DND-41 (cell line): Measurements from ENCODE around the gene PFKFB2.

Experiments
- ATAC-seq: fragments of 200-7000 bp; cut with Tn5 transposase; 3 replicates; pipeline ENCODE4 v1.9.1; 2021; ENCODE audit warnings: low read depth; ENCODE audit not compliant: insufficient read depth
- DNase-seq: peaks from one replicate; pipeline ENCODE4 v3.0.0-alpha.2; 2020
- H2AFZ ChIP-seq: 2 replicates; pipeline ENCODE4 v1.6.0; 2012; ENCODE audit warnings: low read depth, low read length
- H3K27ac ChIP-seq: 2 replicates; pipeline ENCODE4 v1.5.1; 2012; ENCODE audit warnings: low read length, inconsistent platforms
- H3K27me3 ChIP-seq: fragments of 200-600 bp; sonication (generic); 2 replicates; pipeline ENCODE4 v1.6.0; 2012; ENCODE audit warnings: low read length, mild to moderate bottlenecking, inconsistent platforms; ENCODE audit not compliant: insufficient read depth, poor library complexity
- H3K36me3 ChIP-seq: 2 replicates; pipeline ENCODE4 v1.5.1; 2012; ENCODE audit warnings: low read length, inconsistent platforms; ENCODE audit not compliant: insufficient read depth
- H3K4me1 ChIP-seq: 2 replicates; pipeline ENCODE4 v1.5.1; 2012; ENCODE audit warnings: mild to moderate bottlenecking, low read length; ENCODE audit not compliant: insufficient read depth
- H3K4me2 ChIP-seq: 2 replicates; pipeline ENCODE4 v1.6.0; 2012; ENCODE audit warnings: mild to moderate bottlenecking, moderate library complexity, low read length, inconsistent platforms; ENCODE audit not compliant: insufficient read depth
- H3K4me3 ChIP-seq, 2 experiments: fragments of 200-600 bp in 1 of 2; shearing (Covaris generic) in 1 of 2; 2 replicates each; pipeline ENCODE4 v1.5.1; 2012 to 2016; ENCODE audit warnings: inconsistent platforms in 2 of 2, low read length in 2 of 2, mild to moderate bottlenecking in 2 of 2, low read depth in 1 of 2, moderate library complexity in 1 of 2
- H3K79me2 ChIP-seq: 2 replicates; pipeline ENCODE4 v1.6.0; 2012; ENCODE audit warnings: low read length, inconsistent platforms; ENCODE audit not compliant: insufficient read depth
- H3K9ac ChIP-seq: 2 replicates; pipeline ENCODE4 v1.6.0; 2012; ENCODE audit warnings: low read depth, mild to moderate bottlenecking, inconsistent platforms, low read length, moderate library complexity
- H3K9me3 ChIP-seq: 2 replicates; pipeline ENCODE4 v1.5.1; 2012; ENCODE audit warnings: low read length, moderate library complexity, mild to moderate bottlenecking, inconsistent platforms; ENCODE audit not compliant: insufficient read depth, severe bottlenecking
- H4K20me1 ChIP-seq: 2 replicates; pipeline ENCODE4 v1.6.0; 2012; ENCODE audit warnings: low read length; ENCODE audit not compliant: insufficient read depth
- EZH2 ChIP-seq: IDR thresholded peaks from 3 replicates; pipeline ENCODE4 v1.6.1; 2012; ENCODE audit warnings: borderline replicate concordance, low read depth, mild to moderate bottlenecking, moderate library complexity, low read length, inconsistent platforms; ENCODE audit not compliant: severe bottlenecking
- TF ChIP-seq, protein P1 (sequence below): IDR thresholded peaks from 2 replicates; pipeline ENCODE4 v1.5.1; 2012; ENCODE audit warnings: borderline replicate concordance, low read length, moderate library complexity, mild to moderate bottlenecking; ENCODE audit not compliant: poor library complexity, severe bottlenecking; ENCODE audit errors: extremely low read depth

Gene PFKFB2

DNA sequence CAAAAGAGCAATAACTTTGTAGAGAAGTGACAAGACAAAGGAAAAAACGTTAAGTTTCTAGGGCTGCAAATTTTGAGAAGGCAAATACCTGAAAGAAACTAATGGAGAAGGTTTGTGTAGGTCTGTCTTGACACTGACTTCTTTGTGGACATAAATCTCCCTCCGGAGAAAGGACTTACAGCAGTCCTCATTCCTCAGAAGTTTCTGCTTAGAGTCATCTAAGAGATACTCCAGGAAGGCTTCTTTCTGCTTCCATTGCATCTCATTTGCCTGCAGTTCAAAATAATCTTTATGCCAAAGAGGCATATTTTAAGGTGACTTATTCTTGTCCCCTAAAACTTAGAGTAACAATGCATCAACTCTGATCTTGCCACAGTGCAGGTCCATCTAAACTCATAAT lies 31.2 kb downstream of the PFKFB2 start:
- no peak for TF ChIP-seq EZH2
- TF ChIP-seq, protein P1, sequence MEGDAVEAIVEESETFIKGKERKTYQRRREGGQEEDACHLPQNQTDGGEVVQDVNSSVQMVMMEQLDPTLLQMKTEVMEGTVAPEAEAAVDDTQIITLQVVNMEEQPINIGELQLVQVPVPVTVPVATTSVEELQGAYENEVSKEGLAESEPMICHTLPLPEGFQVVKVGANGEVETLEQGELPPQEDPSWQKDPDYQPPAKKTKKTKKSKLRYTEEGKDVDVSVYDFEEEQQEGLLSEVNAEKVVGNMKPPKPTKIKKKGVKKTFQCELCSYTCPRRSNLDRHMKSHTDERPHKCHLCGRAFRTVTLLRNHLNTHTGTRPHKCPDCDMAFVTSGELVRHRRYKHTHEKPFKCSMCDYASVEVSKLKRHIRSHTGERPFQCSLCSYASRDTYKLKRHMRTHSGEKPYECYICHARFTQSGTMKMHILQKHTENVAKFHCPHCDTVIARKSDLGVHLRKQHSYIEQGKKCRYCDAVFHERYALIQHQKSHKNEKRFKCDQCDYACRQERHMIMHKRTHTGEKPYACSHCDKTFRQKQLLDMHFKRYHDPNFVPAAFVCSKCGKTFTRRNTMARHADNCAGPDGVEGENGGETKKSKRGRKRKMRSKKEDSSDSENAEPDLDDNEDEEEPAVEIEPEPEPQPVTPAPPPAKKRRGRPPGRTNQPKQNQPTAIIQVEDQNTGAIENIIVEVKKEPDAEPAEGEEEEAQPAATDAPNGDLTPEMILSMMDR = no peak
- Histone ChIP-seq H3K9me3 (no peaks in the 10 kb centered on the region), H3K9ac (no peak overlapping the region), H3K27ac (peak overlapping the region; percentile 62), H3K79me2 (no peaks in the 10 kb centered on the region), H4K20me1 (no peaks in the 10 kb centered on the region), H3K4me3 (no peak overlapping the region), H3K4me2 (peak overlapping the region; percentile 50), H3K27me3 (no peaks in the 10 kb centered on the region), H2AFZ (peak overlapping the region; percentile 19; the same call in 1 of the 2 replicates), H3K4me1 (peaks cover 62% of the 10 kb centered on the region), H3K36me3 (no peaks in the 10 kb centered on the region)
- ATAC-seq (peak; percentile 18), DNase-seq (no peak)

DNA sequence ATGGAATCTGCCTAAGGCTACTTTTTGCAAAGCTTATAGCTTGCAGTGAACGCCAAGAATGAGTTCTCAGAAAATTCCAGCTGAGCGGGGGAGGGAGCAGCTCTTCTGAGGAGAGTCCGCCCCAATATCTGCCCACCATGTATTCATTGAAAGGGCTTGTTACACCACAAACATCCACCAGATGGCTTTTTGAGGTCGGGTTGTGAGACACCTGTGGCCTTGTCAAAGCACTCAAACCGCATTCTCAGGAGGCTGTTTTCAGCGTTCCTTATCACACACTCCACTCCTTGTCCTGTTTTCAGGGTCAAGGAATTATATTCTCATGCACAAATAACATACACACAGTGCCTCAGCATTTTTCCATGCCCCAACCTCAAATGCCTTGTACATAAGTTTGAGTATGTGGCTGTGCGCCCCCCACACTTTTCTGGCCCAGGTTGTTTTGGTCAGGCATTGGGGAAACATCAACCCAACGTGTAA lies 31.7 kb downstream of the PFKFB2 start:
- Histone ChIP-seq H3K4me2 (peak overlapping the region; percentile 50), H3K27ac (peak overlapping the region; percentile 66), H3K27me3 (no peaks in the 10 kb centered on the region), H3K9me3 (no peaks in the 10 kb centered on the region), H3K36me3 (no peaks in the 10 kb centered on the region), H3K4me1 (peaks cover 67% of the 10 kb centered on the region), H2AFZ (no peak overlapping the region), H3K4me3 (no peak overlapping the region), H3K79me2 (no peaks in the 10 kb centered on the region), H4K20me1 (no peaks in the 10 kb centered on the region), H3K9ac (0 out of 2 replicates have a peak overlapping the region, but pooled peaks have one; percentile 3)
- peak; percentile 86 for DNase-seq
- TF ChIP-seq, protein P1 = peak; percentile 78
- no peak for TF ChIP-seq EZH2
- ATAC-seq = peak; percentile 81

DNA sequence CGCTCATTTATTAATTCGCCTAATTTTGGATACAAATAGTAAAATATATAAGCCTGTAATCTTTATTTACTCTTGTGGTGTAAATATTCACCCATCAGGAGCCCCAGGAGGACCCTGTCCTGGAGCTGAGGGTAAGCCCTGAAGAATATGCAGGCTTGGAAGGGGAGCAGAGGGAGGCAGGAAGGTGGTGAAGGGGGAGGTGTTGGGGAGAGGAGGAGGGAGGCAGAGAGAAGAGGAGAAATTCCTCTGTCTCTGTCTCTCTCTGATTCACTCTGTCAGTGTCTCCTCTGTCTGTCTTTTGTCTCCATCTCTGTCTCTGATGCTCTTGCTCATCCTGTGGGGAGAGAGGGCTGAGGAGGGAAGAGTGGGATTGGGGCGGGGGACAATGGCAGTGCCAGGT lies 32.8 kb downstream of the PFKFB2 start:
- DNase-seq (peak; percentile 17), ATAC-seq (no peak)
- peaks cover 74% of the 10 kb centered on the region for H3K4me1 ChIP-seq
- TF ChIP-seq, protein P1 = no peak
- no peak for TF ChIP-seq EZH2
- H3K27me3 ChIP-seq = no peaks in the 10 kb centered on the region
- H3K4me3 ChIP-seq = no peak overlapping the region
- H3K79me2 ChIP-seq = no peaks in the 10 kb centered on the region
- H3K27ac ChIP-seq = peak overlapping the region; percentile 51; the same call in 1 of the 2 replicates
- no peaks in the 10 kb centered on the region for H4K20me1 ChIP-seq
- H3K9ac ChIP-seq = no peak overlapping the region
- no peaks in the 10 kb centered on the region for H3K9me3 ChIP-seq
- no peak overlapping the region for H3K4me2 ChIP-seq
- H3K36me3 ChIP-seq = no peaks in the 10 kb centered on the region
- no peak overlapping the region for H2AFZ ChIP-seq
